SK-N-SH treated with all-trans-retinoic acid at 6 μM for 48 hours (cell line): ENCODE measurements around the gene ZNF385B.

Source experiments
- ARNTL ChIP-seq: fragments of 450-650 bp; formaldehyde crosslinking; IDR thresholded peaks from 2 replicates; pipeline ENCODE4 v1.5.0; 2020; ENCODE audit warnings: low read depth, mild to moderate bottlenecking, moderate library complexity, borderline replicate concordance
- BACH2 ChIP-seq: fragments of 250-450 bp; sonication (Bioruptor Pico); IDR thresholded peaks from 2 replicates; pipeline ENCODE4 v1.9.0; 2021; ENCODE audit warnings: mild to moderate bottlenecking, borderline replicate concordance
- ISL1 ChIP-seq: fragments of 250-450 bp; sonication (Bioruptor Pico); IDR thresholded peaks from 2 replicates; pipeline ENCODE4 v2.1.2; 2022; ENCODE audit warnings: mild to moderate bottlenecking, moderate library complexity
- PATZ1 ChIP-seq: fragments of 250-450 bp; sonication (Bioruptor Pico); IDR thresholded peaks from 2 replicates; pipeline ENCODE4 v1.8.0; 2020; ENCODE audit warnings: mild to moderate bottlenecking, moderate library complexity, borderline replicate concordance
- PPARA ChIP-seq: fragments of 250-450 bp; sonication (Bioruptor Pico); IDR thresholded peaks from 2 replicates; pipeline ENCODE4 v1.5.0; 2020; ENCODE audit warnings: mild to moderate bottlenecking, borderline replicate concordance
- RARB ChIP-seq: fragments of 250-450 bp; sonication (Bioruptor Pico); IDR thresholded peaks from 2 replicates; pipeline ENCODE4 v1.8.0; 2021; ENCODE audit warnings: mild to moderate bottlenecking, moderate library complexity
- ZNF565 ChIP-seq: fragments of 450-650 bp; formaldehyde crosslinking; conservative IDR thresholded peaks from 2 replicates; pipeline ENCODE4 v1.5.0; 2020; ENCODE audit warnings: low read depth, mild to moderate bottlenecking, moderate library complexity
- TF ChIP-seq, protein P1 (sequence below): fragments of 250-450 bp; sonication (Bioruptor Pico); IDR thresholded peaks from 2 replicates; pipeline ENCODE4 v1.5.1; 2020; ENCODE audit warnings: low read depth, mild to moderate bottlenecking, moderate library complexity
- TF ChIP-seq, protein P2 (sequence below): fragments of 250-450 bp; sonication (Bioruptor Pico); IDR thresholded peaks from 2 replicates; pipeline ENCODE4 v1.5.1; 2021; ENCODE audit warnings: mild to moderate bottlenecking, moderate library complexity

DNA sequence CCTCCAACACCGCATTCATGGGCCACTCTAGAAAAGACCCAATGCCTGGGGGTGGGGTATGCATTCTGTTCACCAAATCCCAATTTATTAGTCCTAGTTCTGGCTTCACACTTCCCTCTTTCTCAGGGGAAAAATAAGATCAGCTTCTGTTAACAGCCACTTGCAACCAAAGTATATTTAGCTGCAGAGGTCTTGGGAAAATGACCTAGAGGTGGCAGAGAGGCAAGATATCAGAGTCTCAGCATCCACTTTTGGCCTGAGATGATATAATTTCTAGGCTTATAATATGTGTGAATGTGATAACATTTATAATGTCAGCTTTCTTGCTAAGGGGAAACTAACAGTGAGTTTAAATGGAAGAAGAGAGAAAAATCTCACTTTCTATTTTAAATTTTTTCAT lies 89.1 kb downstream of the ZNF385B start:
- TF ChIP-seq RARB (CRISPR knock-in tag) (no peak), PATZ1 (CRISPR knock-in tag) (no peak), ARNTL (no peak), ZNF565 (no peak), PPARA (CRISPR knock-in tag) (no peak), ISL1 (CRISPR knock-in tag) (no peak), BACH2 (CRISPR knock-in tag) (no peak)
- TF ChIP-seq, protein P1, sequence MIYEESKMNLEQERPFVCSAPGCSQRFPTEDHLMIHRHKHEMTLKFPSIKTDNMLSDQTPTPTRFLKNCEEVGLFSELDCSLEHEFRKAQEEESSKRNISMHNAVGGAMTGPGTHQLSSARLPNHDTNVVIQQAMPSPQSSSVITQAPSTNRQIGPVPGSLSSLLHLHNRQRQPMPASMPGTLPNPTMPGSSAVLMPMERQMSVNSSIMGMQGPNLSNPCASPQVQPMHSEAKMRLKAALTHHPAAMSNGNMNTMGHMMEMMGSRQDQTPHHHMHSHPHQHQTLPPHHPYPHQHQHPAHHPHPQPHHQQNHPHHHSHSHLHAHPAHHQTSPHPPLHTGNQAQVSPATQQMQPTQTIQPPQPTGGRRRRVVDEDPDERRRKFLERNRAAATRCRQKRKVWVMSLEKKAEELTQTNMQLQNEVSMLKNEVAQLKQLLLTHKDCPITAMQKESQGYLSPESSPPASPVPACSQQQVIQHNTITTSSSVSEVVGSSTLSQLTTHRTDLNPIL (CRISPR knock-in tag) = no peak
- TF ChIP-seq, protein P2, sequence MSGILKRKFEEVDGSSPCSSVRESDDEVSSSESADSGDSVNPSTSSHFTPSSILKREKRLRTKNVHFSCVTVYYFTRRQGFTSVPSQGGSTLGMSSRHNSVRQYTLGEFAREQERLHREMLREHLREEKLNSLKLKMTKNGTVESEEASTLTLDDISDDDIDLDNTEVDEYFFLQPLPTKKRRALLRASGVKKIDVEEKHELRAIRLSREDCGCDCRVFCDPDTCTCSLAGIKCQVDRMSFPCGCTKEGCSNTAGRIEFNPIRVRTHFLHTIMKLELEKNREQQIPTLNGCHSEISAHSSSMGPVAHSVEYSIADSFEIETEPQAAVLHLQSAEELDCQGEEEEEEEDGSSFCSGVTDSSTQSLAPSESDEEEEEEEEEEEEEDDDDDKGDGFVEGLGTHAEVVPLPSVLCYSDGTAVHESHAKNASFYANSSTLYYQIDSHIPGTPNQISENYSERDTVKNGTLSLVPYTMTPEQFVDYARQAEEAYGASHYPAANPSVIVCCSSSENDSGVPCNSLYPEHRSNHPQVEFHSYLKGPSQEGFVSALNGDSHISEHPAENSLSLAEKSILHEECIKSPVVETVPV (CRISPR knock-in tag) = no peak
